Peyer's patch (tissue), 4 donors: ENCODE results near the gene SFTPA2. TPM values are rescaled to one million over a fixed set of nuclear protein-coding genes. Genes with fewer than 3 reads are reported as not detected.
"Not testable (repeated sequence)": the region's sequence is repeated elsewhere in the genome, so short reads cannot be mapped to it uniquely, and the experiment has no call there.

Experiments used
- DNase-seq, 3 donors: peaks; one replicate each; pipeline ENCODE4 v3.0.0-alpha.2; 2017 to 2019
- H3K27ac ChIP-seq, 4 donors: fragments of 200-600 bp; sonication (generic); one replicate each; pipeline ENCODE4 v1.5.1; 2016 to 2019
- H3K27me3 ChIP-seq, 2 donors: fragments of 200-600 bp; sonication (generic); one replicate each; pipeline ENCODE4 v1.5.1; 2019
- H3K36me3 ChIP-seq, 3 donors: fragments of 200-600 bp; sonication (generic); one replicate each; pipeline ENCODE4 v1.5.1; 2016 to 2019
- H3K4me1 ChIP-seq, 4 donors: fragments of 200-600 bp; sonication (generic); one replicate each; pipeline ENCODE4 v1.5.1; 2016 to 2019
- H3K4me3 ChIP-seq, 4 donors: fragments of 200-600 bp; sonication (generic); 1 replicate in 3 of 4; 2 replicates in 1 of 4; pipeline ENCODE4 v1.5.1; 2016 to 2019; ENCODE audit warnings: mild to moderate bottlenecking in 1 of 4
- H3K9me3 ChIP-seq, 4 donors: fragments of 200-600 bp; sonication (generic); one replicate each; pipeline ENCODE4 v1.5.1; 2016 to 2019; ENCODE audit warnings: mild to moderate bottlenecking in 1 of 4
- total RNA-seq, 4 donors: library from RNA; depleted of rRNA; stranded (reverse); fragments of >200 nt; gene quantifications; one replicate each; pipeline ENCODE4 v1.1.0, GENCODE V29; 2016

Gene SFTPA2
- total RNA-seq, 4 donors from 2014 or later: not detected

DNA sequence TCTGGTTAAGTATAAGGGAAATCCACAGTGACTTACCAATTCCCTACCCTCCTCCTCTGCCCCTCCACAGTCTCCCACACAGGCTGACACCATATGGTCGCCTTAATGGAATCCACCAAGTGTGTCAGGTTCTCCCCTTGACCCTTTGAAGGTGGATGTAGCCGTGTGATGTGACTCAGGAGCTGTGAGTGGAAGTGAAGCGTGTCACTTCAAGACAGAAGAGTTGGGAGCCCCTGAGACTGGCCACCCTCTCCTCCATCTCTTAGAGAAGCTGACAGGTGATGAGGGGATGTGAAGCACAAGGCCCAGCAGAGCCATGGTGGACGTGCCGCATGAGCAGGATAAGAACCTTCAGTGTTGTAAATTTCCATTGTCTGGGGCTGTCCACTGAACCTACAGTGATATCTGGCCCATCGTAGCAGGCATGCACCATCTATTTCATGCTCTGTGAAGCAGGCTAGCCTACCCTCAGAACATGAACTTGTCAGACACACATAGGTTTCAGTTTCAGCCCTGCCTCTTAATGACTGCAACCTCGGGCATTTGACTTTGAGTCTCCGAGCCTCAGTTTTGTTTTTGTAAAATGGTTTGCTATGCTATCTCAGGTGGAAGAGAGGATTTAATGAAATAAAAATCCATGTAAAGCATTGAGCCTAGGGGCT is 35.0 kb downstream of the SFTPA2 start:
- H3K27me3 ChIP-seq, H3K27ac ChIP-seq, DNase-seq, H3K36me3 ChIP-seq, H3K9me3 ChIP-seq, H3K4me1 ChIP-seq, H3K4me3 ChIP-seq: not testable (repeated sequence)

DNA sequence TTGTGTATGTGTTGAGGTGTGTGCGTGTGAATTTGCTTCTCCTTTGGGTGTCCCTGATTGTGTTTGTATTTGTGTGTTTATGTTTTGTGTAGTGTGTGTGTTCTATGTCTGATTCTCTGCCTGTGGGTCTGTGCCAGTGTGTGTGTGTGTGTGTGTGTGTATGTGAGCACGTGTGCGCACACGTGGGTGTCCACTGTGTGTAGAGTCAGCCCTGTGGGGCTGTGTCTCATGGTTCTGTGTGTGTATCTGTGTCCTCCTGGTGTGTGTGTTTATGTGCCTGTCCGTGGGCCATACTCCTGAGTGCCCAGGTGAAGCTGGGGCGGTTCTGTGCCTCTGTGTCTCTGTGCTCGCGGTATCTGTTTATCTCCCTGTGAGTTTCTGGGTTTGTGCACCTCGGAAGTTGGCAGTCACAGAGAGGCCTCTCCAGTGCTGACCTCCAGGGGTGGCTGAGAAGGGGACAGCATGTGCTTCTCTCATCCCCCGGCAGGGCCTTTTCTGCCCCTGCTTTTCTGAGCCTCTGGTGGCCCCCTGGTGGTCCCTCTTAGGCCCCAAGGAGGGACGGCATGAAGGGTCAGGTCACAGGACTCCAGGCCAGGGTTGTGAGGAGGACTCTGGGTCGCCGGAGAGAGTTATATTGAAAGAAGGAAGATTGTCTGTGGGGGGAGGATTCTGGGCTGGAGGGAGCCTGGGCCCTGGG is 36.9 kb downstream of the SFTPA2 start:
- not testable (repeated sequence) for H3K4me3 ChIP-seq, H3K27ac ChIP-seq, H3K9me3 ChIP-seq, H3K27me3 ChIP-seq, DNase-seq, H3K36me3 ChIP-seq, H3K4me1 ChIP-seq

DNA sequence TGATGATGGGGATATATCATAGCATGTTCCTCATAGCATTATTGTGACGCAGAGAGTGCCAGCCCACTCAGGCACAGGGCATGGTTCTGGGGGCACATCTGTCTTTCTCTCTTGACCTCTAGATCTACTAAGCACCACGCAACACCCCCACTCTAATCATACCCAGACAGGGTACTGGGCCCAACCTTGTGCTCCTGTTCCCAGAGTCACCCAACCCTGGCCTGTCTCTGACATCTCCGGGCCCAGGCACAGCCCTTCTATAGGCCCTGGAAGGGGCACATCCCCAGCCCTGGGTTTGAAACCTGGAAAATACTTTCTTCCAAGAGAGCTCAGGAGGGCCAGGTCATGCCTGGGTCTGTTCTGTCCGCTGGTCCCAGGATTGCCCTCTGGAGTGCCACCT is 37.7 kb downstream of the SFTPA2 start:
- H3K36me3 ChIP-seq, H3K9me3 ChIP-seq, H3K27ac ChIP-seq, DNase-seq, H3K4me3 ChIP-seq, H3K27me3 ChIP-seq, H3K4me1 ChIP-seq: not testable (repeated sequence)

DNA sequence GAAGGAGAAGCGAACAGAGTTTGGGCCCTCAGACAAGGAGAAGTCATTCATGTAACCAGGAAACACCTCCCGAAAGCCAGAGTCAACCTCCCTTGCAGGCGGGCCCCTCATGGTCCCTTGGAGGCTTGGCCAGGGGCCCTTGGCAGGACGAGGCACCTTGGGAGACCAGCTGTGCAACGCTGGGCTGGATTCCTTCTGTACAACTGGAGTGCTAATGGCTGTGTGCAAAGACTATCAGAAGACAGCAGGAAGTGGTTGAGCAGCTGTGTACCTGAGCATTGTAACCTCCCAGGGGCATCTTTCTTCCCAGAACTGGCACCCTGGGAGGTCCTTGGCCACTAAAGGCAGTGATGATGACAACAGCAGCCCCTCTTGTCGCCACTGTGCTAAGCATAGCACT is 38.5 kb downstream of the SFTPA2 start:
- H3K27ac ChIP-seq, H3K36me3 ChIP-seq, H3K9me3 ChIP-seq, H3K4me1 ChIP-seq, DNase-seq, H3K4me3 ChIP-seq, H3K27me3 ChIP-seq: not testable (repeated sequence)

DNA sequence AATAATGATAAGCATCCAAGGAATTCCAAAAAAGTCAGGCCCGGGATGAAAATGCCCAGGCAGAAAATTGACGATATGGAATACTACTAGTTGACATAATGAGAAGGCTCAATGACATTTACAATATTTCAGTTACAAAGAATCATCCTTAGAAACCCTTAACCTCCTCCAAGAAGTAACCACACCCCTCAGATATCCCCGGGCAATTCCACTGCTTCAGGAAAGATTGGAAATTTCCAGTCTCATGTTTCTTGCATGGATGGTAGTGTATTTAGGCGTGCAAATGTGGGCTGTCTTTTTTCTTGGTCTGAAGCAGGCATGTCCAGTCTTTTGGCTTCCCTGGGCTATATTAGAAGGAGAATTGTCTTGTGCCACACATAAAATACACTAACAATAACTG is 42.6 kb downstream of the SFTPA2 start:
- not testable (repeated sequence) for DNase-seq, H3K4me3 ChIP-seq, H3K27ac ChIP-seq, H3K27me3 ChIP-seq, H3K9me3 ChIP-seq, H3K36me3 ChIP-seq, H3K4me1 ChIP-seq

DNA sequence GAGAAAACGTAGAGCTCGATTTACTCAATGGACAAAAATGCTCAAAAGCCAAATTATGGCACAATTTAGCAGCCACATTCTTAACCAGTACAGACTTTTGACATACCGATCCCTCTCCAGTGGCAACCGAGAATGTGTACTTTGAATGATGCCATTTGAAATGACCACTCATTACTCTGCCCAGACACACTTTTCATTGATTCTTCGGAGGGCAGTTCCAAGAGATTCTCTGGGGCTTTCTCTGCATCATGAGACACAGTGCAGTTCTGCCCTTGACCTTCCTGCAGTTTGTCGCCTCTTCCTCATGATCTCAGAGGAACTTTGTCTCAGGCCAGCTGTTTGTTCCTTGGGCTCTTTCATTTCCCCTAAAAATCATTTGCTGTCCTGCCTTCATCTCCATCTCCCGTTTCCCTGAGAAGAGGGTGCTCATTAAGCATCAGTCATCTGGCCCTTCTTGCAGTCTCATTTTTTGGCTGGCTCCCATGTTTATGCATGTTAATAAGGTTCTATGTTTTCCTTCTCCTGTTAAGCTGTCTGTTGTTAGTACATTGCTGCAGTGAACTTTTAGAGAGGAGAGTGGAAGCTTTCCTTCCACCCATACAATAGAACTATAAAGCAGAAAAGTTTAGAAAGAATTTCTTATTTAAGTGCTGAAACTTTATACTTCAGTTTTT is 43.5 kb downstream of the SFTPA2 start:
- H3K9me3 ChIP-seq, H3K4me1 ChIP-seq, H3K27ac ChIP-seq, DNase-seq, H3K36me3 ChIP-seq, H3K27me3 ChIP-seq, H3K4me3 ChIP-seq: not testable (repeated sequence)

DNA sequence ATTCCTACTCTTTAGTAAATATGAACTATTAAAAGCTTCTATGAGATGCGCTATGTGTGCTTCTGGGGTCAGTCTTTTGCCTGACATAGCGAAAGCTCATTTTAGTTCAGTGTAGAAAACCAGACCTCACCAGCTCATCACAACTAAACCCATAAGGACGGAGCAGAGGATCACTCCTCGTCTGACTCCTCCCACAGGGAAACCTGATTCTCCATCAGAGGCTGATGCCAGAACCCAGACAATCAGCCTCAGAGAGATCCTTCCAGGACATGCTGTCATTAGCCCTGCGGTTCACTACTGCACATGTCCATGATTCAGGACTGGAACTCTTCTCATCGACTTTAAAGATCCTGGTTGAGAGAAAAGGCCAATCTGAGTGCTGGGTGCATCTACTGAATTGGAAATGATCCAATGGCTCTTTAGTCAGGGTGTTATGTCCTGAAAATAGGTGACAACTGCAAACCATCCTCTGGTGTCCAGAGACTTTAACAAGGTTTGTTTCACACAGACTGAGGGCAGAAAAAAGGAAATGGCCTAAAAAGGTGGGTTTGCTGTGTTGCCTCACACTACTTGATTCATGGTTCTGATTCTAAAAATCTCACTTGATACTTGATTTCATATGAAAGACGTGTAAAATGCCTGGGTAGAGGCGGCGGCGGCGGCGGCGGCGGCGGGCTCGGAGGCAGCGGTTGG is 48.2 kb downstream of the SFTPA2 start, which contains the start of gene EIF5AL1:
EIF5AL1 (plus strand) TSS at position 643 of the 693 bp plus-strand sequence. CDS start 117 bp downstream, outside the sequence.
- not testable (repeated sequence) for H3K4me3 ChIP-seq, H3K9me3 ChIP-seq, H3K27ac ChIP-seq, H3K27me3 ChIP-seq, H3K4me1 ChIP-seq, DNase-seq, H3K36me3 ChIP-seq

DNA sequence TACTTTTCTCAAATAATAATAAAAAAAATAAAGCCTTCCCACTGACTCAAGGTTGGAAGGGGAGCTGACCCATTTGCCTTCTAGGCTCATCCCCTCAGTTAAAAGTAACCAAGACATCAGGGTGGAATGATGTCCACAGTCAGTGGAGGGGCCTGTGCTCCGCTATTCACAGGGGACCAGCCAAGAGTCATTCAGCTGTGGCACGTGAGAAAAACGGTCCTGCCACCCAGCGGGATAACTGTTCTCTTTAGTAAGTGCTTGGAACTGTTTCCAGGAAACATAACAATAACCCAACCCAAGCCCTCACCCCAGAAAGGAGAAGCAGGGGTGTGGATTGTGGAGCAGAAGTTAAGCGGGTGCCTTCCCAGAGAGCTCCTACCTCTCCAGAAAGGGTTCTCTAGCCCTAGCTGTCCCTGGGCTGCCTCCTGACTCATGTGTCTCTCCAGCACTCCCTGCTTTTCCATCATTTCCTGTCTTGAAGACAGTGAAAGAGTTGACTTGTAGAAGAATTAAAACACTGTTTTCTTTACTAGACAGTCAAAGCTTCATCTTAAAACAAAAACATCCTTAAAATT is 50.2 kb downstream of the SFTPA2 start:
- H3K9me3 ChIP-seq, DNase-seq: not testable (repeated sequence)

DNA sequence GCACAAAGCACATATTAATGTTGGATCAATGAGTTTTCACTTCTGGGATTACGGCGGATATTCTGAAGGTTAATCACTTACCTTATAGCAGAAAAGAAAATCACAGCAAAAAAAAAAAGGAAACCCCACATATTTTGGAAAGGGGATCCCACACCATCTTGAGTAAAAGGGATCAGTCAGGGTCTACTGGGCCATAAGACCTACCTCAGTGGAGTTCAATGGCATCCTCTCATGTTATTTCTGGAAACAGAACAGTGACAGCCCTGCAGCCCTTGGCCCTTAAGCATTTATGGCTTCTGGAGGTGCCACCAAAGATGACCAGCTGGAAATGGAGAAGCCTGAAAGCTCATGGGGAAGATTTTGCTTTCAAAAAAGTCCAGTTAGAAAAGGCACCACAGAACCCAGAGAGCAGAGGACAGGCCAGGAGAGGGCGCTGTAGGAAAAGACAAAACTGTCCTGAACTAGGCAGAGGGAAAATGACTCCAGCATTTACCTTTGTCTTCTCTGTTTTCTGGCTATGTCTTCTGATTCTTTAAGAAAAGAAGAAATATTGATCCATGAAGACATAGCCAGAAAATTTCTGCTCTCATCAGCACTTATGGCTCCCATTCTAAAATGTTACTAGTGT is 50.8 kb downstream of the SFTPA2 start:
- not testable (repeated sequence) for H3K4me3 ChIP-seq, DNase-seq, H3K36me3 ChIP-seq, H3K9me3 ChIP-seq, H3K27me3 ChIP-seq, H3K27ac ChIP-seq, H3K4me1 ChIP-seq

More for the DNA sequence above, 50.2 kb downstream of the SFTPA2 start:
- H3K27ac ChIP-seq, H3K36me3 ChIP-seq, H3K4me3 ChIP-seq, H3K27me3 ChIP-seq, H3K4me1 ChIP-seq: not testable (repeated sequence)

DNA sequence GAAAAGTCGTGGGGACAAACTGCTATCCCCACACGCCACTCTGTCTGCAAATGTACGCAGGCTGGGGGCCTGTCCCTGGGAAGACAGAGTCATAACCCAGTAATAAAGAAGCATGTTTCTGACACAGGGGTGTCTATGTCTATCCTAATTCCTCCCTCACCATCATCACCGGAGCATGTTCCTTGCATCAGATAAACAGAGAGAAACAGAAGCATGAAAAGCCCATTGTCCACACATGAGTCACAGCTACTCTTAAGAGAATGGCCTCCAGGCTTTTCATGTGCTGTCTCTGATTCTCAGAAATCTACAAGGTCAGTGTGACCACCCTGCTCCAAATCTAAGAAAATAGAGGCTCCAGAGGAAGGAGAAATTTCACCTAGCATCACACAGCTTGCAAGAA is 52.0 kb downstream of the SFTPA2 start:
- not testable (repeated sequence) for H3K4me1 ChIP-seq, H3K9me3 ChIP-seq, H3K27ac ChIP-seq, H3K27me3 ChIP-seq, DNase-seq, H3K36me3 ChIP-seq, H3K4me3 ChIP-seq
